ENCODE measurements around the gene CCDC73.
"Not testable (repeated sequence)": the region's sequence is repeated elsewhere in the genome, so short reads cannot be mapped to it uniquely, and the experiment has no call there.

Gene CCDC73

GRCh38 chr11:32786811-32787210, 7.7 kb downstream of the CCDC73 start:
- no peak for TF ChIP-seq FOXA1 (IDR thresholded peaks at IDR 0.05)
- no peak for TF ChIP-seq NFRKB (IDR thresholded peaks at IDR 0.05)
- TF ChIP-seq ELF4 (IDR thresholded peaks at IDR 0.05) = no peak
- no peak for TF ChIP-seq ARNT (IDR thresholded peaks at IDR 0.05)
- no peak for TF ChIP-seq BHLHE40 (IDR thresholded peaks at IDR 0.05; ENCODE audit: borderline replicate concordance)
- no peak for TF ChIP-seq CTBP1 (IDR thresholded peaks at IDR 0.05; ENCODE audit: borderline replicate concordance)
- no peak for TF ChIP-seq L3MBTL2 (conservative IDR thresholded peaks at IDR 0.05)
- CTCF ChIA-PET = no interaction called here
- POLR2A ChIA-PET = no interaction called here
- DNase-seq (ENCODE audit: extremely low spot score) = no peak

GRCh38 chr11:32785262-32785661, 9.2 kb downstream of the CCDC73 start:
- CTCF ChIA-PET = no interaction called here
- POLR2A ChIA-PET = no interaction called here
- TF ChIP-seq TARDBP (IDR thresholded peaks at IDR 0.05) (no peak), HDGF (IDR thresholded peaks at IDR 0.05; ENCODE audit: borderline replicate concordance) (no peak), FOXA1 (IDR thresholded peaks at IDR 0.05) (no peak), ELF4 (IDR thresholded peaks at IDR 0.05) (no peak), FOXM1 (IDR thresholded peaks at IDR 0.05; ENCODE audit: borderline replicate concordance) (no peak), BHLHE40 (IDR thresholded peaks at IDR 0.05; ENCODE audit: borderline replicate concordance) (no peak), LEF1 (IDR thresholded peaks at IDR 0.05; ENCODE audit: borderline replicate concordance) (no peak), NFRKB (IDR thresholded peaks at IDR 0.05) (no peak), PKNOX1 (IDR thresholded peaks at IDR 0.05) (no peak)
- no peak for DNase-seq (ENCODE audit: extremely low spot score)

- no peak for DNase-seq (ENCODE audit: extremely low spot score)
- CTCF ChIA-PET = interaction anchor here (0.6 kb wide), 1 partner anchor 11 kb away, joined by 3 read pairs; no protein-coding TSS in a partner anchor
- POLR2A ChIA-PET = no interaction called here
- TF ChIP-seq FOXM1 (IDR thresholded peaks at IDR 0.05; ENCODE audit: borderline replicate concordance) = no peak
- no peak for TF ChIP-seq FOXK2 (IDR thresholded peaks at IDR 0.05)
- no peak for TF ChIP-seq PKNOX1 (IDR thresholded peaks at IDR 0.05)
- no peak for TF ChIP-seq SP1 (IDR thresholded peaks at IDR 0.05)
- no peak for TF ChIP-seq ELF4 (IDR thresholded peaks at IDR 0.05)
- TF ChIP-seq L3MBTL2 (conservative IDR thresholded peaks at IDR 0.05) = no peak
- no peak for TF ChIP-seq FOXA1 (IDR thresholded peaks at IDR 0.05)
- TF ChIP-seq NFRKB (IDR thresholded peaks at IDR 0.05) = no peak
- no peak for TF ChIP-seq CTBP1 (IDR thresholded peaks at IDR 0.05; ENCODE audit: borderline replicate concordance)
- TF ChIP-seq SUZ12 (IDR thresholded peaks at IDR 0.05) = no peak
- no peak for TF ChIP-seq TARDBP (IDR thresholded peaks at IDR 0.05)
Observed at GRCh38 chr11:32781721-32782120, 12.7 kb downstream of the CCDC73 start.

GRCh38 chr11:32780839-32781238, 13.6 kb downstream of the CCDC73 start:
- POLR2A ChIA-PET; CTCF ChIA-PET; DNase-seq (ENCODE audit: extremely low spot score): not testable (repeated sequence)

GRCh38 chr11:32779136-32779535, 15.3 kb downstream of the CCDC73 start:
- ChIA-PET POLR2A (no interaction called here), CTCF (interaction anchor here (0.7 to 1.2 kb wide), 2 partner anchors 14 to 755 kb away, joined by 4 read pairs; no protein-coding TSS in a partner anchor)
- DNase-seq (ENCODE audit: extremely low spot score) = no peak
- no peak for TF ChIP-seq FOXM1 (IDR thresholded peaks at IDR 0.05; ENCODE audit: borderline replicate concordance)
- TF ChIP-seq ELF4 (IDR thresholded peaks at IDR 0.05) = no peak
- no peak for TF ChIP-seq L3MBTL2 (conservative IDR thresholded peaks at IDR 0.05)
- no peak for TF ChIP-seq BHLHE40 (IDR thresholded peaks at IDR 0.05; ENCODE audit: borderline replicate concordance)
- TF ChIP-seq NFRKB (IDR thresholded peaks at IDR 0.05) = no peak
- no peak for TF ChIP-seq SUZ12 (IDR thresholded peaks at IDR 0.05)
- TF ChIP-seq SP1 (IDR thresholded peaks at IDR 0.05) = no peak
- no peak for TF ChIP-seq ARNT (IDR thresholded peaks at IDR 0.05)
- no peak for TF ChIP-seq PKNOX1 (IDR thresholded peaks at IDR 0.05)

- TF ChIP-seq ZNF384 (IDR thresholded peaks at IDR 0.05) = no peak
- no peak for TF ChIP-seq CTBP1 (IDR thresholded peaks at IDR 0.05; ENCODE audit: borderline replicate concordance)
- TF ChIP-seq SP1 (IDR thresholded peaks at IDR 0.05) = no peak
- no peak for TF ChIP-seq HDGF (IDR thresholded peaks at IDR 0.05; ENCODE audit: borderline replicate concordance)
- no peak for TF ChIP-seq LEF1 (IDR thresholded peaks at IDR 0.05; ENCODE audit: borderline replicate concordance)
- TF ChIP-seq L3MBTL2 (conservative IDR thresholded peaks at IDR 0.05) = no peak
- TF ChIP-seq SUZ12 (IDR thresholded peaks at IDR 0.05) = no peak
- TF ChIP-seq FOXK2 (IDR thresholded peaks at IDR 0.05) = no peak
- no peak for TF ChIP-seq BHLHE40 (IDR thresholded peaks at IDR 0.05; ENCODE audit: borderline replicate concordance)
- TF ChIP-seq ARNT (IDR thresholded peaks at IDR 0.05) = no peak
- TF ChIP-seq FOXA1 (IDR thresholded peaks at IDR 0.05) = no peak
- no peak for TF ChIP-seq NFRKB (IDR thresholded peaks at IDR 0.05)
- TF ChIP-seq ELF4 (IDR thresholded peaks at IDR 0.05) = no peak
- TF ChIP-seq PKNOX1 (IDR thresholded peaks at IDR 0.05) = no peak
- ChIA-PET POLR2A (no interaction called here), CTCF (no interaction called here)
- DNase-seq (ENCODE audit: extremely low spot score) = no peak
Observed at GRCh38 chr11:32775908-32776307, 18.6 kb downstream of the CCDC73 start.
